Measurements from ENCODE around the gene CCDC28B.

DNA sequence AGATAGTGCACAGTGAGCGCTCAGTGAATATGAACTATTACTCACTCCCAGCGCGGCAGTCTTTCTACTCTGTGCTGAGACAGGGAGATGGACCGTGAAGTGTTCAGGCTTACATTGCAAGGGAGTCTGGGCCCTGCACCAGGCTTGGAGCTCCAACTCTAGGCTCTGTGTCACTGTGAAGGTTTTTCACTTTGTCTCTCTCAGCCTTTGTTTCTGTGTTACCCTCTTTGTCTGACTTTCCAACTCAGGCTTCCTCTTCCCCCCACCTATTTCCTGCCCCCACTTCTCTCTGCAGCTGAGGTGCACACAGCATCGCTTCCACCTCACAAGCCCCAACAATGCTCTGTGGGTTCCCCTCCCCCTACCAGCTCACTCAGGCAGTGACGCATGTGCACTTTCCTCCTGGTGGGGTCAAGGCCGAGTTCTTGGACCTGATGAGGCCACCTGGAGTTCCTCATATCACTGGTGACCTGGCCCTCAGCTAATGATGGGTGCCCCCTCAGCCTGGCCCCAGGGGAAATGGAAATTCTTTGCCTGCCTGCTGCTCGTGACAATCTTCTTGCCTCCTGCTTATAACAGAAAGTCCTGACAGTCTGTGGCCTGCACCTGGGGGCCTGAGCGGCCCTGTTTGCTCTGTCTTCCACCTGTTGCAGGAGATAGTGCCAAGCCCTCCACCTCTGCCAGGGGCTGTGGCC lies 49.6 kb downstream of the CCDC28B start:
- TF ChIP-seq, protein P1, sequence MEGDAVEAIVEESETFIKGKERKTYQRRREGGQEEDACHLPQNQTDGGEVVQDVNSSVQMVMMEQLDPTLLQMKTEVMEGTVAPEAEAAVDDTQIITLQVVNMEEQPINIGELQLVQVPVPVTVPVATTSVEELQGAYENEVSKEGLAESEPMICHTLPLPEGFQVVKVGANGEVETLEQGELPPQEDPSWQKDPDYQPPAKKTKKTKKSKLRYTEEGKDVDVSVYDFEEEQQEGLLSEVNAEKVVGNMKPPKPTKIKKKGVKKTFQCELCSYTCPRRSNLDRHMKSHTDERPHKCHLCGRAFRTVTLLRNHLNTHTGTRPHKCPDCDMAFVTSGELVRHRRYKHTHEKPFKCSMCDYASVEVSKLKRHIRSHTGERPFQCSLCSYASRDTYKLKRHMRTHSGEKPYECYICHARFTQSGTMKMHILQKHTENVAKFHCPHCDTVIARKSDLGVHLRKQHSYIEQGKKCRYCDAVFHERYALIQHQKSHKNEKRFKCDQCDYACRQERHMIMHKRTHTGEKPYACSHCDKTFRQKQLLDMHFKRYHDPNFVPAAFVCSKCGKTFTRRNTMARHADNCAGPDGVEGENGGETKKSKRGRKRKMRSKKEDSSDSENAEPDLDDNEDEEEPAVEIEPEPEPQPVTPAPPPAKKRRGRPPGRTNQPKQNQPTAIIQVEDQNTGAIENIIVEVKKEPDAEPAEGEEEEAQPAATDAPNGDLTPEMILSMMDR (conservative IDR thresholded peaks at IDR 0.05 in 1 of 2, IDR thresholded peaks at IDR 0.05 in 1 of 2; ENCODE audit: low read depth in 1 of 2, low read length in 2 of 2), result no peak
- TF ChIP-seq EZH2 (IDR thresholded peaks at IDR 0.05; ENCODE audit: low read length, missing control alignments), result no peak
